H1 (cell line): ENCODE results near the gene NSFL1C. TPM values are rescaled to one million over a fixed set of nuclear protein-coding genes. Genes with fewer than 3 reads are reported as not detected.

Experiments used
- BACH1 ChIP-seq: IDR thresholded peaks from 2 replicates; pipeline ENCODE4 v1.6.1; 2012; ENCODE audit warnings: low read length, improper control_type of control experiment
- BCL11A ChIP-seq, 2 experiments: IDR thresholded peaks; one replicate each; pipeline ENCODE4 v1.6.1; 2011; ENCODE audit warnings: low read depth in 2 of 2, low read length in 2 of 2, mild to moderate bottlenecking in 2 of 2
- EP300 ChIP-seq, 2 experiments: IDR thresholded peaks; 1 replicate in 1 of 2; 2 replicates in 1 of 2; pipeline ENCODE4 v1.6.1; 2011 to 2012; ENCODE audit warnings: low read depth in 2 of 2, low read length in 2 of 2, mild to moderate bottlenecking in 2 of 2, borderline replicate concordance in 1 of 2, inconsistent platforms in 1 of 2, moderate library complexity in 1 of 2
- RBBP5 ChIP-seq: IDR thresholded peaks from 2 replicates; pipeline ENCODE4 v1.7.1; 2012; ENCODE audit warnings: low read depth, mild to moderate bottlenecking, inconsistent platforms, low read length, moderate library complexity, borderline replicate concordance
- polyA plus RNA-seq, 7 experiments: library from polyadenylated mRNA; depleted of rRNA in 3 of 7; stranded (reverse) in 5 of 7; unstranded in 2 of 7; fragments of >200 nt in 5 of 7; fragments of 200-250 nt in 2 of 7; gene quantifications; 1 replicate in 5 of 7; 2 replicates in 1 of 7; 4 replicates in 1 of 7; pipeline versions ENCODE4 v1.2.1 to v1.2.3, GENCODE V29; 2011 to 2013; ENCODE audit warnings: missing spikeins in 2 of 7, mixed read lengths in 2 of 7
- total RNA-seq: library from RNA; stranded (reverse); fragmentation: NEBNext Ultra II Directional; extraction: Animal tissue kit (Norgen Biotek cat#: 25700); gene quantifications from 2 replicates; pipeline ENCODE4 v1.2.1, GENCODE V29; 2021

The NSFL1C gene
- total and polyA plus RNA-seq, 2 of the 8 experiments (the other 6 are each of a cell fraction or from before 2014, with no cell fraction given), result 21.6 to 98.0 TPM

GRCh38 chr20:1471242-1471641, 4.6 kb upstream of the NSFL1C start (continued):
- TF ChIP-seq BACH1, result no peak
- TF ChIP-seq EP300 (IDR thresholded peaks at IDR 0.05; ENCODE audit: borderline replicate concordance in 1 of 2, low read depth in 2 of 2, low read length in 2 of 2), result no peak
- TF ChIP-seq BCL11A (IDR thresholded peaks at IDR 0.05; ENCODE audit: low read depth in 2 of 2, low read length in 2 of 2), result no peak
- no peak for TF ChIP-seq RBBP5
